OCI-LY3 (cell line): ENCODE data around the gene VSTM5.
A peak's percentile ranks its signal among the peaks of the same experiment; 100 is the strongest.
"Not testable (repeated sequence)": the region's sequence is repeated elsewhere in the genome, so short reads cannot be mapped to it uniquely, and the experiment has no call there.

Experiments used
- H2AFZ ChIP-seq: fragments of 200-600, 300-600 bp; shearing (Covaris generic); 2 replicates; pipeline ENCODE4 v1.6.0; 2014; ENCODE audit warnings: antibody characterized with exemption, low read depth, low read length
- H3K27ac ChIP-seq: fragments of 200-600, 300-600 bp; sonication (generic); 2 replicates; pipeline ENCODE4 v1.5.1; 2014; ENCODE audit warnings: mild to moderate bottlenecking, low read length, moderate library complexity, mixed read lengths
- H3K27me3 ChIP-seq: fragments of 200-600, 300-600 bp; sonication (generic); 2 replicates; pipeline ENCODE4 v1.6.1; 2014; ENCODE audit warnings: low read depth, low read length, mixed read lengths
- H3K36me3 ChIP-seq: fragments of 200-600, 300-600 bp; sonication (generic); replicated peaks from 2 replicates; pipeline ENCODE3; 2014; ENCODE audit warnings: low read depth, low read length, mixed read lengths
- H3K4me1 ChIP-seq: fragments of 300-600, 200-600 bp; sonication (generic); 2 replicates; pipeline ENCODE4 v1.6.1; 2014; ENCODE audit warnings: low read length, mixed read lengths
- H3K4me2 ChIP-seq: fragments of 200-600, 300-600 bp; sonication (generic); 2 replicates; pipeline ENCODE4 v1.6.1; 2014; ENCODE audit warnings: low read length, mixed read lengths
- H3K4me3 ChIP-seq: fragments of 300-600, 200-600 bp; sonication (generic); 2 replicates; pipeline ENCODE4 v1.5.1; 2014; ENCODE audit warnings: antibody characterized with exemption, mild to moderate bottlenecking, low read length, moderate library complexity
- H3K79me2 ChIP-seq: fragments of 300-600, 200-600 bp; shearing (Covaris generic); 2 replicates; pipeline ENCODE4 v1.6.1; 2014; ENCODE audit warnings: mild to moderate bottlenecking, low read length, mixed read lengths
- H3K9ac ChIP-seq: fragments of 300-600, 200-600 bp; shearing (Covaris generic); 2 replicates; pipeline ENCODE4 v1.6.0; 2014; ENCODE audit warnings: mild to moderate bottlenecking, low read length, moderate library complexity
- H3K9me3 ChIP-seq: fragments of 200-600, 300-600 bp; shearing (Covaris generic); 2 replicates; pipeline ENCODE4 v1.6.1; 2014; ENCODE audit warnings: low read length, mixed read lengths; ENCODE audit not compliant: insufficient read depth
- H4K20me1 ChIP-seq: fragments of 200-600, 300-600 bp; sonication (generic); 2 replicates; pipeline ENCODE4 v1.6.1; 2016; ENCODE audit warnings: low read length, mixed read lengths; ENCODE audit not compliant: insufficient read depth
- CTCF ChIP-seq: fragments of 200-600, 300-600 bp; sonication (generic); IDR thresholded peaks from 2 replicates; pipeline ENCODE4 v1.5.1; 2014; ENCODE audit warnings: antibody characterized with exemption, low read length, low read depth
- EZH2phosphoT487 ChIP-seq: fragments of 200-600 bp; shearing (Covaris generic); IDR thresholded peaks from 2 replicates; pipeline ENCODE4 v1.6.1; 2018; ENCODE audit warnings: antibody characterized with exemption, mixed run types, low read depth

Gene VSTM5, protein sequence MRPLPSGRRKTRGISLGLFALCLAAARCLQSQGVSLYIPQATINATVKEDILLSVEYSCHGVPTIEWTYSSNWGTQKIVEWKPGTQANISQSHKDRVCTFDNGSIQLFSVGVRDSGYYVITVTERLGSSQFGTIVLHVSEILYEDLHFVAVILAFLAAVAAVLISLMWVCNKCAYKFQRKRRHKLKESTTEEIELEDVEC

GRCh38 chr11:93850594-93851018, at the start of gene VSTM5:
TSS of gene VSTM5 (minus strand) at chr11:93850618. CDS start at chr11:93850502, 116 bp downstream.
- no peak within 1 kb of the TSS for H3K9ac ChIP-seq
- no peak for TF ChIP-seq EZH2phosphoT487
- TF ChIP-seq CTCF = no peak
- no peaks in the 10 kb centered on the region for H3K9me3 ChIP-seq
- H3K79me2 ChIP-seq = no peaks in the 10 kb centered on the region
- no peak within 1 kb of the TSS for H3K27ac ChIP-seq
- H3K4me2 ChIP-seq = no peak within 1 kb of the TSS
- H4K20me1 ChIP-seq = no peaks in the 10 kb centered on the region
- H3K4me1 ChIP-seq = no peaks in the 10 kb centered on the region
- H3K36me3 ChIP-seq = no peaks in the 10 kb centered on the region
- H2AFZ ChIP-seq = no peak within 1 kb of the TSS
- no peak within 1 kb of the TSS for H3K4me3 ChIP-seq
- no peaks in the 10 kb centered on the region for H3K27me3 ChIP-seq

GRCh38 chr11:93895106-93895862, 44.9 kb upstream of the VSTM5 start:
- Histone ChIP-seq H3K27ac (0 out of 2 replicates have a peak overlapping the region, but pooled peaks have one; percentile 17), H3K4me3 (peak overlapping the region; percentile 60), H3K9me3 (no peaks in the 10 kb centered on the region), H3K9ac (no peak overlapping the region), H3K4me1 (peaks cover 20% of the 10 kb centered on the region), H4K20me1 (no peaks in the 10 kb centered on the region), H3K79me2 (no peaks in the 10 kb centered on the region), H3K4me2 (peak overlapping the region; percentile 64), H2AFZ (no peak overlapping the region), H3K27me3 (peaks cover 29% of the 10 kb centered on the region), H3K36me3 (no peaks in the 10 kb centered on the region)
- TF ChIP-seq CTCF (peak; percentile 96), EZH2phosphoT487 (no peak)

DNA sequence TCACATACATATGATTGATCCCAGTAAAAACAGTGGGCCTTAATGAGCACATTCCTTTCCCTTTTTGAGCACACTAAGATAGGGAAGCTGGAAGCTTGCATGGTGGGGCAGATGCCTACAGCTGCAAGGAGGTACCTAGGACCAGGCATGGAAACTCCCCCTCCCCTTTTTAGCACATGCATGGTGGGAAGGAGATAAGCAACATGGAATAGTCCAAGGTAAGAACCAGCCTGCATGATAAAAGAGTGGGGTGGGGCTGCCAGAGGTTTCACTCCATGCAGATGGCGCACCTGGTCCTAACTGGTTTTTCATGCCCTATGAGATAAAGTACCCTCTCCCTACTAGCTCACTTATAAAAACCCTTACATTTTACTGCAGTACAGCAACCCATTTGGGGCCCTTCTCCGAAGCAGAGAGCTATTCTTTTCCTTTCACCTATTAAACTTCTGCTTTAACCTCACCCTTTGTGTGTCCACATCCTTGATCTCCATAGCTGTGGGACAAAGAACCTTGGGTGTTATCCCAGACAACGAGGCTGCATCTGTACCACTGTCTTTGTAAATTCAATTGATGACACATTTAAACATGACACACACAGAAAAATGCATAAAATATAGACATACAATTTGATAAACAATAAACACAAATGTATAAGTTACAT, 40.1 kb upstream of the VSTM5 start:
- H3K4me2 ChIP-seq = no peak overlapping the region
- no peaks in the 10 kb centered on the region for H3K79me2 ChIP-seq
- H3K9me3 ChIP-seq = no peaks in the 10 kb centered on the region
- peaks cover 38% of the 10 kb centered on the region for H3K27me3 ChIP-seq
- TF ChIP-seq CTCF (no peak), EZH2phosphoT487 (no peak)
- no peak overlapping the region for H3K9ac ChIP-seq
- no peak overlapping the region for H3K4me3 ChIP-seq
- H4K20me1 ChIP-seq = no peaks in the 10 kb centered on the region
- H3K4me1 ChIP-seq = peaks cover 15% of the 10 kb centered on the region
- no peak overlapping the region for H2AFZ ChIP-seq
- H3K36me3 ChIP-seq = no peaks in the 10 kb centered on the region
- no peak overlapping the region for H3K27ac ChIP-seq

DNA sequence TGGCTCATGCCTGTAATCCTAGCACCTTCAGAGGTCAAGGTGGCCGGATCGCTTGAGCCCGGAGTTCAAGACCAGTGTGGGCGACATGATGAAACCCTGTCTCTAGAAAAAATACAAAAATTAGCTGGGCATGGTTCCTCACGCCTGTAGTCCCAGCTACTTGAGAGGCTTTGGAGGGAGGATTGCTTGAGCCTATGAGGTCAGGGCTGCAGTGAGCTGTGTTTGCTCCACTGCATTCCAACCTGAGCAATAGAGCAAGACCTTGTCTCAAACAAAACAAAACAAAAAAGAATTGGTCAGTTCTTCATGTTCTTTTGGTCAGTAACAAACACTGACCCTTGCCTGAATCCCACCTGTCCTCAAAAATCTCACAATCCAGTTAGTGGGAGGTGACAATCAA, 36.7 kb upstream of the VSTM5 start:
- no peak overlapping the region for H2AFZ ChIP-seq
- H3K79me2 ChIP-seq = no peaks in the 10 kb centered on the region
- H3K27ac ChIP-seq = no peak overlapping the region
- no peak overlapping the region for H3K4me3 ChIP-seq
- no peak overlapping the region for H3K9ac ChIP-seq
- no peaks in the 10 kb centered on the region for H4K20me1 ChIP-seq
- TF ChIP-seq CTCF = no peak
- TF ChIP-seq EZH2phosphoT487 = no peak
- H3K4me1 ChIP-seq = 0 out of 2 replicates have a peak, but pooled peaks cover 3% of the 10 kb centered on the region
- peaks cover 6% of the 10 kb centered on the region; the same call in 1 of the 2 replicates for H3K9me3 ChIP-seq
- peaks cover 3% of the 10 kb centered on the region for H3K36me3 ChIP-seq
- peaks cover 24% of the 10 kb centered on the region for H3K27me3 ChIP-seq
- no peak overlapping the region for H3K4me2 ChIP-seq

GRCh38 chr11:93879114-93879513, 28.7 kb upstream of the VSTM5 start:
- not testable (repeated sequence) for H3K9me3 ChIP-seq, H3K27ac ChIP-seq, H4K20me1 ChIP-seq, H3K9ac ChIP-seq, H3K79me2 ChIP-seq, H3K4me3 ChIP-seq, H3K4me2 ChIP-seq, H3K36me3 ChIP-seq, H2AFZ ChIP-seq, H3K4me1 ChIP-seq, H3K27me3 ChIP-seq
